ENCODE results near the gene PITX1. TPM values are rescaled to one million over a fixed set of nuclear protein-coding genes. Genes with fewer than 3 reads are reported as not detected.

PITX1 gene
- total RNA-seq, 4 donors from 2014 or later = 0.15 to 3.9 (median 1.6) TPM

DNA sequence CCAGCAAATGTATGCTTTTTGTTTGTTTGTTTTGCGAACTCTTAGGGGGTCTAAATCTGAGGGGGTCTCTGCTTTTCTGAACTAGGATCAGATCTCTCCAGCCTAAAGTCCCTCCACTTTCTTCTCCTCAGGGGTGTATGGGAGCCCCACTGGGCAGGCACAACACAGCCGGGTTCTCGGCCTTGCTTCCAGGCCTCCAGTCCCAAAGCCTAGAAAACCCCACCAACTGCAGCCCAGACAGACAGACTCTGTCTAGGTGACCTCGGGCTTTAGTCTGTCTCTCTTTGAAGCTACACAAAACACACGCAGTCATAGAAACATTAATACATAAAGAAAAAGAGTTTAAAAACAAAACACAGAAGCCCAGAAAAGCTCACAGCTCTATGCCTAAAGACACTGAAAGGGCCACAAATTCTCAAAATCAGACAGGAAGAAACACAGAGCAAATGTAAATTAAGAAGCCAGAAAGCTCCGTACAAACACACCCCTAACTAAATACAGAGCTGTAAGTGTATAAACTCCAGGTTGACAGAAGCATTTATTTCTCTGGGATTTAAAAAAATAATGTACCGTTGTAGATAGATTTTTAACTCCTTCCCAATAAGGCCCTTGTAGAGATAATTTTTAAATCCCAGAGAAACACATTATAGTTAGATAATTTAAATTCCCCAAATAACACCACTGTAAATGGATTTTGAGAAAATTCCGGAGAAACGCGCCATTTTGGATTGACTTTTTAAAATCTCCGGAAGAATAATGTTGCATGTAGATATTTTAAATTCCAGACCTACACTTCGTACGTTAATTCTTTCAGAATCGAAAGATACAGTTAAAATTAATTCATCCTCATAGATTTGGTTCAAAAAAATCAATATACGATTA is 2.0 kb downstream of the PITX1 start:
- TF ChIP-seq CTCF (IDR thresholded peaks at IDR 0.05) = no peak
- TF ChIP-seq POLR2A (IDR thresholded peaks at IDR 0.05) = no peak
- H3K4me3 ChIP-seq (ENCODE audit: low read depth, poor library complexity, severe bottlenecking) = no peak overlapping the region
- intact Hi-C loops (cut with DNase I; ENCODE audit: low total_unique reads) = no loop called here
- WGBS, 2 donors = 64 to 66% methylated on average over 15 of the region's 15 CpGs
- DNase-seq (ENCODE audit: low spot score in 2 of 2) = no peak

- intact Hi-C loops (cut with DNase I; ENCODE audit: low total_unique reads) = no loop called here
- DNase-seq (ENCODE audit: low spot score in 2 of 2) = no peak
These were observed 2.8 kb downstream of the PITX1 start for GRCh38 chr5:135030956-135031812.

DNA sequence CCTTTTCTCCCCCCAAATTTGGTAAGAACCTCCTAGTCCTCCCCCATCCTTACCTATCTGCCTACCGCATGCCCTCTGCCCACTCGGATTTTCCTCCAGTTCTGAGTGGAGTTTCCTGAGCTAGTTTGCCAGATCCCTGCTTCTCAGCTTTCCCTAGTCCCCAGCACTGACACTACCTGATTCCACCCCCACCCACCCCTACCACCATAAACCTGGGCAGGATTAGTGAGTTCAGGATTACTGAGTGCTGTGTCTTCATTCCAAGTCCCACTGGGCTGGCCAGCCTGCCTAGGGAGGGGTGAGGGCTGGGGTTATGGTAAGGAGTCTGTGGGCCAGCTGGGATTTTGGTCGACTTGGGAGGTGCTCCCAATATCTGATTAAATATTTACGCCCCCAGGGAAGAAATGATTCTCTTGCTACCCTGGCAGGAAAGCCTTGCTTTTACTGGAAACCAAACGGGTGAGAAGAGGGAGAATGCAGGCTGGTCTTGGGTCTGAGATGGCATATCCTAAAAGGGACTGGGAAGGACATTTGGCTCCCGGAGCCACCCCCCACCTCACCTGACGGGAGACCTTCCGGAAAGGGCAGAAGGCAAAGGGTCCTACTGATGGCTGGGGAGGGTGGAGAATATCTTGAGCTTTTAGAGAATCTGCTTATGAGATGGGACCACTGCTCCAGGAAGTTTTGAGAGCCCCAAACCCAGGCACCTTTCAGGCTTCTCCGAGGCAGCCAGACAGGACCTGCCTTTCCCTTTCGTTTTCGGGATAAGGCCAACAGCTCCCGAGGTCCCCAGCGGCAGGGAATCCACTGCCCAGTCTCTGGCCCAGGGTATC is 3.7 kb downstream of the PITX1 start:
- intact Hi-C loops (cut with DNase I; ENCODE audit: low total_unique reads) = no loop called here
- WGBS, 2 donors = 25 to 37% methylated on average over 13 of the region's 13 CpGs
- H3K4me3 ChIP-seq (ENCODE audit: low read depth, poor library complexity, severe bottlenecking) = no peak overlapping the region
- no peak for TF ChIP-seq CTCF (IDR thresholded peaks at IDR 0.05)
- no peak for TF ChIP-seq POLR2A (IDR thresholded peaks at IDR 0.05)
- DNase-seq (ENCODE audit: low spot score in 2 of 2) = no peak

More at GRCh38 chr5:135030956-135031812, 2.8 kb downstream of the PITX1 start:
- WGBS, 2 donors = 21 to 23% methylated on average over 38 to 51 of the region's 57 CpGs
- no peak overlapping the region for H3K4me3 ChIP-seq (ENCODE audit: low read depth, poor library complexity, severe bottlenecking)
- no peak for TF ChIP-seq CTCF (IDR thresholded peaks at IDR 0.05)

DNA sequence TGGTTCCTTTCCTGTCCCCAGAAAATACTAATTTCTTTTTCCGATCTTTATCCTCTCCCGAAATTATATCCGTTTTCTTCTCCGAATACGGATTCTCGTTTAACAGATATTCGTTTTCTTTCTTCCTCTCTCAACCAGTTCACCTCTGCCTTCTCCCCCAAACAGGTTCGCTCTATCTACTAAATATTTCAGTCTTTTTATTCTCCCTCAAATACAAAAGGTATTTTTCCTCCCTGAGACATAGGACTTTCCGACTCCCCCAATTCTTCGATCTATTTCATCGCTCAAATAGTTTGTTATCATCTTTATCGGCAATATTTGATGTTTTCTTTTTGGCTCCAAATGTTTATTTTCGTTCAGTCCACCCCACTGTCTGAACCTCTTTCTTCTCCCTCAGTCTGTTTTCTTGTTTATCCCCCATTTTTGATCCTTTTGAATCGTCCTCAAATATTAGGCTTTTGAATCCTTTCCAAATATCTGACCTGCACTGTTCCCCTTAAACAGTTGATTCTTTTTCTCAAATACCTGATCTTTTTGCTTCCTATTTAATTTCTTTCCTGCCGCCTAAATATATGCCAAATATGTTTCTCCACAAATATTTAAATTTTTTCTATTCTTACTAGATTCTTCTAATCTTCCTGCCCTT is 4.4 kb downstream of the PITX1 start:
- TF ChIP-seq POLR2A (IDR thresholded peaks at IDR 0.05) (no peak), CTCF (IDR thresholded peaks at IDR 0.05) (no peak)
- intact Hi-C loops (cut with DNase I; ENCODE audit: low total_unique reads) = no loop called here
- no peak overlapping the region for H3K4me3 ChIP-seq (ENCODE audit: low read depth, poor library complexity, severe bottlenecking)
- 36 to 38% methylated on average over 15 of the region's 15 CpGs for WGBS, 2 donors
- DNase-seq (ENCODE audit: low spot score in 2 of 2) = no peak

Measured in lower leg skin (tissue), 4 donors.